Measurements from ENCODE around the gene NUDCD2. TPM values are rescaled to one million over a fixed set of nuclear protein-coding genes. Genes with fewer than 3 reads are reported as not detected.

NUDCD2 gene
- total and polyA plus RNA-seq, 9 of the 15 experiments (the other 6 are each of a cell fraction or from before 2014, with no cell fraction given), result 14.6 to 76.9 (median 32.5) TPM

- FAIRE-seq, result no peak
- Histone ChIP-seq H3K27ac (ENCODE audit: extremely low read depth, low read depth, low read length) (no peak overlapping the region), H3K4me3 (no peak overlapping the region), H3K36me3 (ENCODE audit: control insufficient read depth, insufficient read depth, low read length) (peaks cover 92% of the 10 kb centered on the region), H3K27me3 (ENCODE audit: control insufficient read depth in 2 of 2, insufficient read depth in 2 of 2, low read length in 2 of 2) (no peaks in the 10 kb centered on the region), H3K9me1 (ENCODE audit: control insufficient read depth, insufficient read depth, low read length) (no peaks in the 10 kb centered on the region), H4K20me1 (replicated peaks; ENCODE audit: control insufficient read depth, insufficient read depth, low read length) (no peaks in the 10 kb centered on the region), H3K4me1 (replicated peaks in 1 of 2; ENCODE audit: control insufficient read depth in 2 of 2, insufficient read depth in 2 of 2, low read length in 2 of 2) (no peaks in the 10 kb centered on the region), H3K4me2 (ENCODE audit: insufficient read depth, low read length) (no peak overlapping the region), H3K9me3 (replicated peaks; ENCODE audit: control insufficient read depth, insufficient read depth, low read depth, low read length) (no peaks in the 10 kb centered on the region), H3K79me2 (ENCODE audit: control insufficient read depth, insufficient read depth, low read length) (no peaks in the 10 kb centered on the region), H2AFZ (ENCODE audit: low read depth, low read length) (no peak overlapping the region), H3K9ac (ENCODE audit: insufficient read depth in 1 of 2, low read depth in 2 of 2, low read length in 2 of 2) (no peak overlapping the region)
- CTCF ChIA-PET (ENCODE audit: low intra/inter-chr PET ratio), result no interaction called here
- ATAC-seq, result 0 out of 3 replicates have a peak, but pooled peaks have one; percentile 49
- DNase-seq (ENCODE audit: extremely low read depth in 1 of 4, low spot score in 3 of 4), result no peak
- in situ Hi-C loops (cut with MboI) (no loop called here), intact Hi-C loops (cut with micrococcal nuclease) (no loop called here)
- WGBS (ENCODE audit: insufficient coverage, low coverage, missing lambda C conversion rate), result 84% methylated on average over 3 of the region's 3 CpGs
- no TSS peak for BruUV-seq (replicated peaks)
- POLR2A ChIA-PET, result interaction anchor here (4.2 kb wide), 1 partner anchor 13 kb away, joined by 30 read pairs; the partner anchor contains the start of genes HMMR and NUDCD2
- TF ChIP-seq CBX1 (IDR thresholded peaks at IDR 0.05; ENCODE audit: low read depth), result no peak
- no peak for TF ChIP-seq ZNF561 (CRISPR knock-in tag; conservative IDR thresholded peaks at IDR 0.05)
- no peak for TF ChIP-seq SMAD1 (IDR thresholded peaks at IDR 0.05; ENCODE audit: low read depth, low read length, partially characterized antibody)
- TF ChIP-seq ZBTB40 (IDR thresholded peaks at IDR 0.05), result no peak
- no peak for TF ChIP-seq ZBTB40 (CRISPR knock-in tag; IDR thresholded peaks at IDR 0.05)
- no peak for TF ChIP-seq SP2 (IDR thresholded peaks at IDR 0.05; ENCODE audit: extremely low read depth, low read depth, low read length, poor library complexity, severe bottlenecking)
- no peak for TF ChIP-seq SMARCA4 (IDR thresholded peaks at IDR 0.05)
- no peak for TF ChIP-seq NFATC3 (IDR thresholded peaks at IDR 0.05)
- TF ChIP-seq NR2C1 (IDR thresholded peaks at IDR 0.05), result no peak
- no peak for TF ChIP-seq NR2C1 (tag; IDR thresholded peaks at IDR 0.05)
Observed at GRCh38 chr5:163473635-163474243, 13.8 kb upstream of the NUDCD2 start.

Data from K562 (cell line).